HEK293 (cell line): ENCODE results near the gene PPP1R36.
A peak's percentile ranks its signal among the peaks of the same experiment; 100 is the strongest.

Experiments used
- HOXC10 ChIP-seq: sonication (generic); formaldehyde crosslinking; IDR thresholded peaks from 2 replicates; pipeline ENCODE4 v1.8.1; 2023; ENCODE audit warnings: mild to moderate bottlenecking, missing genetic modification reagents
- INSM2 ChIP-seq: fragments of 450-650 bp; formaldehyde crosslinking; IDR thresholded peaks from 2 replicates; pipeline ENCODE4 v1.5.1; 2016; ENCODE audit warnings: missing biosample characterization, missing genetic modification characterization
- KLF1 ChIP-seq: fragments of 450-650 bp; formaldehyde crosslinking; IDR thresholded peaks from 2 replicates; pipeline ENCODE4 v1.5.1; 2016; ENCODE audit warnings: missing biosample characterization, missing genetic modification characterization
- KLF7 ChIP-seq: fragments of 450-650 bp; formaldehyde crosslinking; IDR thresholded peaks from 2 replicates; pipeline ENCODE4 v1.5.1; 2016; ENCODE audit warnings: missing biosample characterization, missing genetic modification characterization, borderline replicate concordance
- MEIS1 ChIP-seq: sonication (generic); formaldehyde crosslinking; IDR thresholded peaks from 2 replicates; pipeline ENCODE4 v1.8.1; 2022; ENCODE audit warnings: missing genetic modification reagents, mild to moderate bottlenecking, borderline replicate concordance
- SCRT2 ChIP-seq: fragments of 450-650 bp; formaldehyde crosslinking; IDR thresholded peaks from 2 replicates; pipeline ENCODE4 v1.5.1; 2016; ENCODE audit warnings: missing biosample characterization, missing genetic modification characterization
- SP3 ChIP-seq: fragments of 450-650 bp; formaldehyde crosslinking; IDR thresholded peaks from 2 replicates; pipeline ENCODE4 v1.5.1; 2016; ENCODE audit warnings: missing biosample characterization, missing genetic modification characterization
- ZBTB8A ChIP-seq: fragments of 450-650 bp; formaldehyde crosslinking; IDR thresholded peaks from 2 replicates; pipeline ENCODE4 v1.5.1; 2016; ENCODE audit warnings: missing biosample characterization, missing genetic modification characterization
- ZNF132 ChIP-seq: fragments of 450-650 bp; formaldehyde crosslinking; IDR thresholded peaks from 2 replicates; pipeline ENCODE4 v1.5.1; 2017; ENCODE audit warnings: missing biosample characterization, missing genetic modification characterization, borderline replicate concordance
- ZNF302 ChIP-seq: fragments of 450-650 bp; formaldehyde crosslinking; IDR thresholded peaks from 2 replicates; pipeline ENCODE4 v1.5.1; 2016; ENCODE audit warnings: missing biosample characterization, missing genetic modification characterization, low read depth
- ZNF311 ChIP-seq: fragments of 450-650 bp; formaldehyde crosslinking; IDR thresholded peaks from 2 replicates; pipeline ENCODE4 v1.5.1; 2017; ENCODE audit warnings: missing biosample characterization, missing genetic modification characterization, borderline replicate concordance
- ZNF335 ChIP-seq: fragments of 450-650 bp; formaldehyde crosslinking; conservative IDR thresholded peaks from 2 replicates; pipeline ENCODE4 v1.5.1; 2016; ENCODE audit warnings: missing biosample characterization, missing genetic modification characterization
- ZNF37A ChIP-seq: fragments of 450-650 bp; IDR thresholded peaks from 2 replicates; pipeline ENCODE4 v1.5.1; 2018; ENCODE audit warnings: missing biosample characterization, missing genetic modification characterization
- ZNF426 ChIP-seq: fragments of 450-650 bp; formaldehyde crosslinking; IDR thresholded peaks from 2 replicates; pipeline ENCODE4 v1.5.1; 2017; ENCODE audit warnings: missing biosample characterization, missing genetic modification characterization, mild to moderate bottlenecking, inconsistent platforms, moderate library complexity
- ZNF449 ChIP-seq: fragments of 450-650 bp; formaldehyde crosslinking; IDR thresholded peaks from 2 replicates; pipeline ENCODE4 v1.5.1; 2017; ENCODE audit warnings: missing biosample characterization, mild to moderate bottlenecking, missing genetic modification characterization, moderate library complexity
- ZNF48 ChIP-seq: fragments of 450-650 bp; formaldehyde crosslinking; IDR thresholded peaks from 2 replicates; pipeline ENCODE4 v1.5.1; 2016; ENCODE audit warnings: missing biosample characterization, missing genetic modification characterization
- ZNF501 ChIP-seq: fragments of 450-650 bp; formaldehyde crosslinking; IDR thresholded peaks from 2 replicates; pipeline ENCODE4 v1.5.1; 2016; ENCODE audit warnings: missing biosample characterization, missing genetic modification characterization
- ZNF514 ChIP-seq: fragments of 450-650 bp; formaldehyde crosslinking; IDR thresholded peaks from 2 replicates; pipeline ENCODE4 v1.5.1; 2016; ENCODE audit warnings: missing biosample characterization, missing genetic modification characterization
- ZNF571 ChIP-seq: fragments of 450-650 bp; formaldehyde crosslinking; IDR thresholded peaks from 2 replicates; pipeline ENCODE4 v1.5.0; 2017; ENCODE audit warnings: missing biosample characterization, missing genetic modification characterization
- ZNF660 ChIP-seq: fragments of 450-650 bp; IDR thresholded peaks from 2 replicates; pipeline ENCODE4 v1.5.1; 2018; ENCODE audit warnings: missing biosample characterization, mild to moderate bottlenecking, missing genetic modification characterization
- ZNF664 ChIP-seq: fragments of 450-650 bp; formaldehyde crosslinking; IDR thresholded peaks from 2 replicates; pipeline ENCODE4 v1.5.1; 2016; ENCODE audit warnings: missing biosample characterization, missing genetic modification characterization
- ZNF76 ChIP-seq: fragments of 450-650 bp; formaldehyde crosslinking; IDR thresholded peaks from 2 replicates; pipeline ENCODE4; 2016; ENCODE audit warnings: low read depth, missing biosample characterization, missing genetic modification characterization, borderline replicate concordance
- ZNF776 ChIP-seq: fragments of 450-650 bp; formaldehyde crosslinking; IDR thresholded peaks from 2 replicates; pipeline ENCODE4 v1.5.0; 2017; ENCODE audit warnings: missing biosample characterization, missing genetic modification characterization, borderline replicate concordance
- ZNF791 ChIP-seq: fragments of 450-650 bp; formaldehyde crosslinking; IDR thresholded peaks from 2 replicates; pipeline ENCODE4 v1.5.1; 2016; ENCODE audit warnings: missing biosample characterization, missing genetic modification characterization
- TF ChIP-seq, protein P1 (sequence below): sonication (generic); formaldehyde crosslinking; IDR thresholded peaks from 2 replicates; pipeline ENCODE4 v1.8.1; 2022; ENCODE audit warnings: mild to moderate bottlenecking, moderate library complexity, missing genetic modification reagents
- TF ChIP-seq, protein P2 (sequence below): fragments of 450-650 bp; formaldehyde crosslinking; IDR thresholded peaks from 2 replicates; pipeline ENCODE4 v1.5.1; 2016; ENCODE audit warnings: missing biosample characterization, missing genetic modification characterization
- TF ChIP-seq, protein P3 (sequence below): fragments of 450-650 bp; formaldehyde crosslinking; conservative IDR thresholded peaks from 2 replicates; pipeline ENCODE4 v1.5.1; 2016; ENCODE audit warnings: low read depth, missing biosample characterization, missing genetic modification characterization
- TF ChIP-seq, protein P4 (sequence below): fragments of 450-650 bp; formaldehyde crosslinking; IDR thresholded peaks from 2 replicates; pipeline ENCODE4 v1.5.1; 2016; ENCODE audit warnings: missing biosample characterization, missing genetic modification characterization

The PPP1R36 gene

GRCh38 chr14:64504310-64504896 is 45.4 kb upstream of the PPP1R36 start, which contains the start of gene ZBTB1 (continued):
- TF ChIP-seq ZNF449 (no peak), ZNF76 (tag by site-specific recombination) (0 out of 2 replicates have a peak, but pooled peaks have one; percentile 6), ZNF37A (tag by site-specific recombination) (no peak), ZNF426 (tag by site-specific recombination) (no peak), ZNF501 (tag by site-specific recombination) (peak; percentile 39; the same call in 1 of the 2 replicates), ZNF776 (tag by site-specific recombination) (no peak), SCRT2 (peak; percentile 98), ZNF571 (no peak), ZNF48 (no peak), ZNF302 (tag by site-specific recombination) (no peak), HOXC10 (0 out of 2 replicates have a peak, but pooled peaks have one; percentile 1), ZNF514 (no peak), MEIS1 (CRISPR knock-in tag) (no peak), INSM2 (tag by site-specific recombination) (no peak), KLF1 (no peak; the same call in 1 of the 2 replicates), ZNF791 (no peak), SP3 (tag by site-specific recombination) (peak; percentile 73), ZBTB8A (tag by site-specific recombination) (peak; percentile 16; the same call in 1 of the 2 replicates), KLF7 (tag by site-specific recombination) (no peak), ZNF664 (no peak), ZNF335 (tag by site-specific recombination) (peak; percentile 50), ZNF311 (no peak), ZNF660 (tag by site-specific recombination) (no peak; the same call in 1 of the 2 replicates), ZNF132 (no peak)
- TF ChIP-seq, protein P1, sequence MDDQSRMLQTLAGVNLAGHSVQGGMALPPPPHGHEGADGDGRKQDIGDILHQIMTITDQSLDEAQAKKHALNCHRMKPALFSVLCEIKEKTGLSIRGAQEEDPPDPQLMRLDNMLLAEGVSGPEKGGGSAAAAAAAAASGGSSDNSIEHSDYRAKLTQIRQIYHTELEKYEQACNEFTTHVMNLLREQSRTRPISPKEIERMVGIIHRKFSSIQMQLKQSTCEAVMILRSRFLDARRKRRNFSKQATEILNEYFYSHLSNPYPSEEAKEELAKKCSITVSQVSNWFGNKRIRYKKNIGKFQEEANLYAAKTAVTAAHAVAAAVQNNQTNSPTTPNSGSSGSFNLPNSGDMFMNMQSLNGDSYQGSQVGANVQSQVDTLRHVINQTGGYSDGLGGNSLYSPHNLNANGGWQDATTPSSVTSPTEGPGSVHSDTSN: no peak
- TF ChIP-seq, protein P2, sequence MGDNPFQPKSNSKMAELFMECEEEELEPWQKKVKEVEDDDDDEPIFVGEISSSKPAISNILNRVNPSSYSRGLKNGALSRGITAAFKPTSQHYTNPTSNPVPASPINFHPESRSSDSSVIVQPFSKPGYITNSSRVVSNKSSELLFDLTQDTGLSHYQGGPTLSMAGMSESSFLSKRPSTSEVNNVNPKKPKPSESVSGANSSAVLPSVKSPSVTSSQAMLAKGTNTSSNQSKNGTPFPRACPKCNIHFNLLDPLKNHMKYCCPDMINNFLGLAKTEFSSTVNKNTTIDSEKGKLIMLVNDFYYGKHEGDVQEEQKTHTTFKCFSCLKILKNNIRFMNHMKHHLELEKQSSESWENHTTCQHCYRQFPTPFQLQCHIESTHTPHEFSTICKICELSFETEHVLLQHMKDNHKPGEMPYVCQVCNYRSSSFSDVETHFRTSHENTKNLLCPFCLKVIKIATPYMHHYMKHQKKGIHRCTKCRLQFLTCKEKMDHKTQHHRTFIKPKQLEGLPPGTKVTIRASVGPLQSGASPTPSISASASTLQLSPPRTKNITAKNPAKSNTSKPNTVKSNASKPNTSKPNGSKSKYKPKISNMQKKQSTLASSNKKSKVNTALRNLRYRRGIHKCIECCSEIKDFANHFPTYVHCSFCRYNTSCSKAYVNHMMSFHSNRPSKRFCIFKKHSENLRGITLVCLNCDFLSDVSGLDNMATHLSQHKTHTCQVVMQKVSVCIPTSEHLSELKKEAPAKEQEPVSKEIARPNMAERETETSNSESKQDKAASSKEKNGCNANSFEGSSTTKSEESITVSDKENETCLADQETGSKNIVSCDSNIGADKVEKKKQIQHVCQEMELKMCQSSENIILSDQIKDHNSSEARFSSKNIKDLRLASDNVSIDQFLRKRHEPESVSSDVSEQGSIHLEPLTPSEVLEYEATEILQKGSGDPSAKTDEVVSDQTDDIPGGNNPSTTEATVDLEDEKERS (tag by site-specific recombination): no peak
- TF ChIP-seq, protein P3, sequence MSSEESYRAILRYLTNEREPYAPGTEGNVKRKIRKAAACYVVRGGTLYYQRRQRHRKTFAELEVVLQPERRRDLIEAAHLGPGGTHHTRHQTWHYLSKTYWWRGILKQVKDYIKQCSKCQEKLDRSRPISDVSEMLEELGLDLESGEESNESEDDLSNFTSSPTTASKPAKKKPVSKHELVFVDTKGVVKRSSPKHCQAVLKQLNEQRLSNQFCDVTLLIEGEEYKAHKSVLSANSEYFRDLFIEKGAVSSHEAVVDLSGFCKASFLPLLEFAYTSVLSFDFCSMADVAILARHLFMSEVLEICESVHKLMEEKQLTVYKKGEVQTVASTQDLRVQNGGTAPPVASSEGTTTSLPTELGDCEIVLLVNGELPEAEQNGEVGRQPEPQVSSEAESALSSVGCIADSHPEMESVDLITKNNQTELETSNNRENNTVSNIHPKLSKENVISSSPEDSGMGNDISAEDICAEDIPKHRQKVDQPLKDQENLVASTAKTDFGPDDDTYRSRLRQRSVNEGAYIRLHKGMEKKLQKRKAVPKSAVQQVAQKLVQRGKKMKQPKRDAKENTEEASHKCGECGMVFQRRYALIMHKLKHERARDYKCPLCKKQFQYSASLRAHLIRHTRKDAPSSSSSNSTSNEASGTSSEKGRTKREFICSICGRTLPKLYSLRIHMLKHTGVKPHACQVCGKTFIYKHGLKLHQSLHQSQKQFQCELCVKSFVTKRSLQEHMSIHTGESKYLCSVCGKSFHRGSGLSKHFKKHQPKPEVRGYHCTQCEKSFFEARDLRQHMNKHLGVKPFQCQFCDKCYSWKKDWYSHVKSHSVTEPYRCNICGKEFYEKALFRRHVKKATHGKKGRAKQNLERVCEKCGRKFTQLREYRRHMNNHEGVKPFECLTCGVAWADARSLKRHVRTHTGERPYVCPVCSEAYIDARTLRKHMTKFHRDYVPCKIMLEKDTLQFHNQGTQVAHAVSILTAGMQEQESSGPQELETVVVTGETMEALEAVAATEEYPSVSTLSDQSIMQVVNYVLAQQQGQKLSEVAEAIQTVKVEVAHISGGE (tag by site-specific recombination): peak; percentile 90
- TF ChIP-seq, protein P4, sequence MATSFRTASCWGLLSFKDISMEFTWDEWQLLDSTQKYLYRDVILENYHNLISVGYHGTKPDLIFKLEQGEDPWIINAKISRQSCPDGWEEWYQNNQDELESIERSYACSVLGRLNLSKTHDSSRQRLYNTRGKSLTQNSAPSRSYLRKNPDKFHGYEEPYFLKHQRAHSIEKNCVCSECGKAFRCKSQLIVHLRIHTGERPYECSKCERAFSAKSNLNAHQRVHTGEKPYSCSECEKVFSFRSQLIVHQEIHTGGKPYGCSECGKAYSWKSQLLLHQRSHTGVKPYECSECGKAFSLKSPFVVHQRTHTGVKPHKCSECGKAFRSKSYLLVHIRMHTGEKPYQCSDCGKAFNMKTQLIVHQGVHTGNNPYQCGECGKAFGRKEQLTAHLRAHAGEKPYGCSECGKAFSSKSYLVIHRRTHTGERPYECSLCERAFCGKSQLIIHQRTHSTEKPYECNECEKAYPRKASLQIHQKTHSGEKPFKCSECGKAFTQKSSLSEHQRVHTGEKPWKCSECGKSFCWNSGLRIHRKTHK: no peak
